K562 (cell line): Measurements from ENCODE around the gene RBM15. TPM values are rescaled to one million over a fixed set of nuclear protein-coding genes. Genes with fewer than 3 reads are reported as not detected.
A peak's percentile ranks its signal among the peaks of the same experiment; 100 is the strongest.

Source experiments
- ATAC-seq: fragments of 200-7000 bp; cut with Tn5 transposase; 3 replicates; pipeline ENCODE4 v1.9.1; 2020; ENCODE audit warnings: moderate library complexity
- BruUV-seq: library from RNA; stranded (reverse); fragments of 400-500 nt; replicated peaks from 2 replicates; lab custom pipeline; 2021; lab: Mats Ljungman, UMichigan
- CTCF ChIA-PET: fragments of 300-600 bp; formaldehyde crosslinking; extraction: SDS; loops from one replicate; lab custom pipeline; 2021; ENCODE audit warnings: low intra/inter-chr PET ratio; lab: Yijun Ruan, JAX
- POLR2A ChIA-PET: fragments of 300-600, 350-650 bp; sonication (Branson Sonifier 250); formaldehyde crosslinking; extraction: SDS; loops from one replicate; lab custom pipeline; 2021; ENCODE audit warnings: antibody characterized with exemption, inconsistent platforms; lab: Yijun Ruan, JAX
- DNase-seq, 4 experiments: peaks; one replicate each; pipeline versions ENCODE4 v3.0.0 to v3.0.0-alpha.2; 2011 to 2018; ENCODE audit warnings: low spot score in 3 of 4, mixed read lengths in 3 of 4; ENCODE audit errors: extremely low read depth in 1 of 4
- FAIRE-seq: peaks from 2 replicates; lab custom pipeline; 2011; peaks lifted over from hg19 to GRCh38; lab: Jason Lieb, UNC
- H2AFZ ChIP-seq: 2 replicates; pipeline ENCODE4 v1.6.0; 2011; ENCODE audit warnings: low read depth, low read length, control low read depth, inconsistent platforms
- H3K27ac ChIP-seq: fragments of 200-600 bp; 3 replicates; pipeline ENCODE4 v1.8.0; 2011; ENCODE audit warnings: low read depth, mild to moderate bottlenecking, control low read depth, inconsistent platforms, low read length, moderate library complexity, mixed read lengths; ENCODE audit errors: extremely low read depth
- H3K27me3 ChIP-seq, 2 experiments: fragments of 300-600 bp in 1 of 2; 2 replicates in 1 of 2; 3 replicates in 1 of 2; pipeline versions ENCODE4 v1.6.0 to v1.8.0; 2011; ENCODE audit warnings: inconsistent platforms in 2 of 2, low read length in 2 of 2, mild to moderate bottlenecking in 1 of 2, mixed read lengths in 1 of 2, moderate library complexity in 1 of 2; ENCODE audit not compliant: control insufficient read depth in 2 of 2, insufficient read depth in 2 of 2
- H3K36me3 ChIP-seq: fragments of 300-600 bp; 3 replicates; pipeline ENCODE4 v1.8.0; 2011; ENCODE audit warnings: mild to moderate bottlenecking, low read length, inconsistent platforms; ENCODE audit not compliant: control insufficient read depth, insufficient read depth
- H3K4me1 ChIP-seq, 2 experiments: fragments of 200-600 bp in 1 of 2; replicated peaks in 1 of 2; 2 replicates in 1 of 2; 3 replicates in 1 of 2; pipeline versions ENCODE4 v1.5.1 to v1.8.0; 2011; ENCODE audit warnings: inconsistent platforms in 2 of 2, low read length in 2 of 2, mild to moderate bottlenecking in 1 of 2, mixed read lengths in 1 of 2, moderate library complexity in 1 of 2; ENCODE audit not compliant: control insufficient read depth in 2 of 2, insufficient read depth in 2 of 2
- H3K4me2 ChIP-seq: 2 replicates; pipeline ENCODE4 v1.6.1; 2011; ENCODE audit warnings: low read length, control low read depth, inconsistent platforms, mixed read lengths; ENCODE audit not compliant: insufficient read depth
- H3K4me3 ChIP-seq: fragments of 200-600 bp; sonication (generic), shearing (Covaris generic); 2 replicates; pipeline ENCODE4 v1.5.1; 2016; ENCODE audit warnings: control low read depth, inconsistent platforms
- H3K79me2 ChIP-seq: fragments of 200-600 bp; 3 replicates; pipeline ENCODE4 v1.8.0; 2011; ENCODE audit warnings: low read length, inconsistent platforms; ENCODE audit not compliant: control insufficient read depth, insufficient read depth
- H3K9ac ChIP-seq, 2 experiments: 2 replicates each; pipeline versions ENCODE4 v1.6.0 to v1.6.1; 2011; ENCODE audit warnings: low read depth in 2 of 2, low read length in 2 of 2, control low read depth in 1 of 2, inconsistent platforms in 1 of 2, mild to moderate bottlenecking in 1 of 2, mixed read lengths in 1 of 2; ENCODE audit not compliant: insufficient read depth in 1 of 2
- H3K9me1 ChIP-seq: one replicate; pipeline ENCODE4 v1.6.0; 2011; ENCODE audit warnings: inconsistent platforms, mild to moderate bottlenecking, low read length, moderate library complexity; ENCODE audit not compliant: control insufficient read depth, insufficient read depth
- H3K9me3 ChIP-seq: replicated peaks from 2 replicates; pipeline ENCODE4 v1.5.1; 2011; ENCODE audit warnings: low read depth, low read length, inconsistent platforms; ENCODE audit not compliant: control insufficient read depth, insufficient read depth
- H4K20me1 ChIP-seq: replicated peaks from 2 replicates; pipeline ENCODE4 v1.6.1; 2011; ENCODE audit warnings: low read length, inconsistent platforms, mixed read lengths; ENCODE audit not compliant: control insufficient read depth, insufficient read depth
- NR2C2 ChIP-seq, 2 experiments: fragments of 200-800 bp in 1 of 2; sonication (Bioruptor generic) in 1 of 2; sonication (generic) in 1 of 2; formaldehyde crosslinking in 1 of 2; IDR thresholded peaks; 2 replicates each; pipeline versions ENCODE4 v1.6.1 to v1.8.0; 2016 to 2022; ENCODE audit warnings: mild to moderate bottlenecking in 1 of 2, missing compliant biosample characterization in 1 of 2, missing genetic modification characterization in 1 of 2, missing genetic modification reagents in 1 of 2
- PHTF2 ChIP-seq: fragments of 250-450 bp; sonication (Bioruptor Pico); IDR thresholded peaks from 2 replicates; pipeline ENCODE4 v1.5.0; 2021; ENCODE audit warnings: mild to moderate bottlenecking
- PURB ChIP-seq: sonication (generic); formaldehyde crosslinking; IDR thresholded peaks from 2 replicates; pipeline ENCODE4 v1.9.0; 2021; ENCODE audit warnings: low read depth, mild to moderate bottlenecking, missing genetic modification reagents
- RHOXF2B ChIP-seq: fragments of 250-450 bp; sonication (Bioruptor Pico); conservative IDR thresholded peaks from 2 replicates; pipeline ENCODE4 v1.5.1; 2021
- U2AF1 ChIP-seq: fragments of 200-400 bp; formaldehyde crosslinking; optimal IDR thresholded peaks from 2 replicates; pipeline ENCODE3; 2017; ENCODE audit warnings: mild to moderate bottlenecking, low read depth, low read length, moderate library complexity
- ZBTB17 ChIP-seq: fragments of 450-650 bp; formaldehyde crosslinking; IDR thresholded peaks from 2 replicates; pipeline ENCODE4 v1.4.0; 2020; ENCODE audit warnings: mild to moderate bottlenecking
- ZNF316 ChIP-seq: fragments of 450-650 bp; IDR thresholded peaks from 2 replicates; pipeline ENCODE4 v1.6.1; 2016
- ZNF431 ChIP-seq: sonication (generic); formaldehyde crosslinking; IDR thresholded peaks from 2 replicates; pipeline ENCODE4 v1.8.0; 2022; ENCODE audit warnings: mild to moderate bottlenecking, missing genetic modification reagents
- ZNF436 ChIP-seq: fragments of 250-450, 450-650 bp; sonication (Bioruptor Pico); formaldehyde crosslinking; IDR thresholded peaks from 2 replicates; pipeline ENCODE4 v1.7.0; 2020; ENCODE audit warnings: mild to moderate bottlenecking
- ZNF780A ChIP-seq: fragments of 250-450 bp; sonication (Bioruptor Pico); IDR thresholded peaks from 2 replicates; pipeline ENCODE4 v1.5.0; 2021; ENCODE audit warnings: mild to moderate bottlenecking
- ZZZ3 ChIP-seq: fragments of 450-650 bp; IDR thresholded peaks from 2 replicates; pipeline ENCODE4 v1.6.1; 2016; ENCODE audit warnings: antibody characterized with exemption, mild to moderate bottlenecking, moderate library complexity
- WGBS: fragments of 100-300 bp; shearing (Covaris generic); methylation state at CpG from one replicate; pipeline ENCODE4 v1.1.6; 2016; ENCODE audit warnings: low coverage, mixed read lengths; ENCODE audit not compliant: insufficient coverage; ENCODE audit errors: missing lambda C conversion rate; 5-methylcytosine and 5-hydroxymethylcytosine counted together
- in situ Hi-C: fragments of 300-500 bp; cut with MboI; formaldehyde crosslinking; loops from 4 replicates; pipeline ENCODE4 v1.15.0; 2018; ENCODE audit warnings: inconsistent platforms, mixed read lengths
- intact Hi-C: fragments of 100-400 bp; cut with micrococcal nuclease; formaldehyde crosslinking; loops from 2 replicates; pipeline ENCODE4 v1.14.2; 2022
- polyA plus RNA-seq, 8 experiments: library from polyadenylated mRNA; depleted of rRNA in 4 of 8; stranded (reverse) in 5 of 8; unstranded in 3 of 8; fragments of >200 nt; fragmentation: Nextera tagmentation in 2 of 8; fragmentation: Illumina TruSeq in 1 of 8; extraction: Ambion mirVana in 2 of 8; extraction: Trizol in 1 of 8; gene quantifications; 2 replicates each; pipeline versions ENCODE4 v1.2.1 to v1.2.3, GENCODE V29; 2011 to 2014; ENCODE audit warnings: inconsistent platforms in 1 of 8, missing spikeins in 1 of 8
- total RNA-seq, 7 experiments: library from RNA; depleted of rRNA in 6 of 7; stranded (reverse); fragments of >200 nt in 6 of 7; fragmentation: Illumina TruSeq in 2 of 7; extraction: Trizol in 2 of 7; gene quantifications; 2 replicates each; pipeline versions ENCODE4 v1.2.1 to v1.2.3, GENCODE V29; 2011 to 2021; ENCODE audit warnings: low replicate concordance in 1 of 7
- TF ChIP-seq, protein P1 (sequence below): IDR thresholded peaks from 2 replicates; pipeline ENCODE4 v1.6.1; 2014; ENCODE audit warnings: antibody characterized with exemption
- TF ChIP-seq, protein P2 (sequence below), 2 experiments: IDR thresholded peaks; 2 replicates each; pipeline ENCODE4 v1.6.1; 2012; ENCODE audit warnings: improper control_type of control experiment in 2 of 2, low read depth in 2 of 2, low read length in 2 of 2, borderline replicate concordance in 1 of 2
- TF ChIP-seq, protein P3 (sequence below): fragments of 450-650 bp; formaldehyde crosslinking; IDR thresholded peaks from 2 replicates; pipeline ENCODE4 v1.4.0; 2020; ENCODE audit warnings: mild to moderate bottlenecking, moderate library complexity

RBM15 gene
- total and polyA plus RNA-seq, 9 of the 15 experiments (the other 6 are each of a cell fraction or from before 2014, with no cell fraction given) = 2.4 to 63.4 (median 28.2) TPM

DNA sequence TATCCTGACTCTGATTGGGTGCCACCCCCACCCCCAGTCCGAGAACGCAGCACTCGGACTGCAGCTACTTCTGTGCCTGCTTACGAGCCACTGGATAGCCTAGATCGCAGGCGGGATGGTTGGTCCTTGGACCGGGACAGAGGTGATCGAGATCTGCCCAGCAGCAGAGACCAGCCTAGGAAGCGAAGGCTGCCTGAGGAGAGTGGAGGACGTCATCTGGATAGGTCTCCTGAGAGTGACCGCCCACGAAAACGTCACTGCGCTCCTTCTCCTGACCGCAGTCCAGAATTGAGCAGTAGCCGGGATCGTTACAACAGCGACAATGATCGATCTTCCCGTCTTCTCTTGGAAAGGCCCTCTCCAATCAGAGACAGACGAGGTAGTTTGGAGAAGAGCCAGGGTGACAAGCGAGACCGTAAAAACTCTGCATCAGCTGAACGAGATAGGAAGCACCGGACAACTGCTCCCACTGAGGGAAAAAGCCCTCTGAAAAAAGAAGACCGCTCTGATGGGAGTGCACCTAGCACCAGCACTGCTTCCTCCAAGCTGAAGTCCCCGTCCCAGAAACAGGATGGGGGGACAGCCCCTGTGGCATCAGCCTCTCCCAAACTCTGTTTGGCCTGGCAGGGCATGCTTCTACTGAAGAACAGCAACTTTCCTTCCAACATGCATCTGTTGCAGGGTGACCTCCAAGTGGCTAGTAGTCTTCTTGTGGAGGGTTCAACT is 2.1 kb downstream of the RBM15 start:
- POLR2A ChIA-PET = interaction anchor here (0.8 to 4.0 kb wide), 4 partner anchors 8 to 97 kb away, joined by 3 to 74 read pairs (median 4); no protein-coding TSS in a partner anchor
- peak; percentile 53 to 83 (median 55) for DNase-seq
- peaks cover 64% of the 10 kb centered on the region for H4K20me1 ChIP-seq
- no peak for TF ChIP-seq RHOXF2B
- TF ChIP-seq ZZZ3 = no peak
- TF ChIP-seq, protein P1, sequence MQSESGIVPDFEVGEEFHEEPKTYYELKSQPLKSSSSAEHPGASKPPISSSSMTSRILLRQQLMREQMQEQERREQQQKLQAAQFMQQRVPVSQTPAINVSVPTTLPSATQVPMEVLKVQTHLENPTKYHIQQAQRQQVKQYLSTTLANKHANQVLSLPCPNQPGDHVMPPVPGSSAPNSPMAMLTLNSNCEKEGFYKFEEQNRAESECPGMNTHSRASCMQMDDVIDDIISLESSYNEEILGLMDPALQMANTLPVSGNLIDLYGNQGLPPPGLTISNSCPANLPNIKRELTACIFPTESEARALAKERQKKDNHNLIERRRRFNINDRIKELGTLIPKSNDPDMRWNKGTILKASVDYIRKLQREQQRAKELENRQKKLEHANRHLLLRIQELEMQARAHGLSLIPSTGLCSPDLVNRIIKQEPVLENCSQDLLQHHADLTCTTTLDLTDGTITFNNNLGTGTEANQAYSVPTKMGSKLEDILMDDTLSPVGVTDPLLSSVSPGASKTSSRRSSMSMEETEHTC = no peak
- TF ChIP-seq, protein P2, sequence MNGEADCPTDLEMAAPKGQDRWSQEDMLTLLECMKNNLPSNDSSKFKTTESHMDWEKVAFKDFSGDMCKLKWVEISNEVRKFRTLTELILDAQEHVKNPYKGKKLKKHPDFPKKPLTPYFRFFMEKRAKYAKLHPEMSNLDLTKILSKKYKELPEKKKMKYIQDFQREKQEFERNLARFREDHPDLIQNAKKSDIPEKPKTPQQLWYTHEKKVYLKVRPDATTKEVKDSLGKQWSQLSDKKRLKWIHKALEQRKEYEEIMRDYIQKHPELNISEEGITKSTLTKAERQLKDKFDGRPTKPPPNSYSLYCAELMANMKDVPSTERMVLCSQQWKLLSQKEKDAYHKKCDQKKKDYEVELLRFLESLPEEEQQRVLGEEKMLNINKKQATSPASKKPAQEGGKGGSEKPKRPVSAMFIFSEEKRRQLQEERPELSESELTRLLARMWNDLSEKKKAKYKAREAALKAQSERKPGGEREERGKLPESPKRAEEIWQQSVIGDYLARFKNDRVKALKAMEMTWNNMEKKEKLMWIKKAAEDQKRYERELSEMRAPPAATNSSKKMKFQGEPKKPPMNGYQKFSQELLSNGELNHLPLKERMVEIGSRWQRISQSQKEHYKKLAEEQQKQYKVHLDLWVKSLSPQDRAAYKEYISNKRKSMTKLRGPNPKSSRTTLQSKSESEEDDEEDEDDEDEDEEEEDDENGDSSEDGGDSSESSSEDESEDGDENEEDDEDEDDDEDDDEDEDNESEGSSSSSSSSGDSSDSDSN (IDR thresholded peaks at IDR 0.05; ENCODE audit: borderline replicate concordance in 1 of 2, low read depth in 2 of 2, low read length in 2 of 2) = peak in 1 of 2 experiments; percentile 81; a peak in 1 of 4 replicates
- TF ChIP-seq ZNF436 (CRISPR knock-in tag) = no peak
- no peak for TF ChIP-seq ZNF780A (CRISPR knock-in tag)
- peak; percentile 27 for TF ChIP-seq ZNF316
- TF ChIP-seq PURB = no peak
- TF ChIP-seq U2AF1 = no peak
- TF ChIP-seq, protein P3, sequence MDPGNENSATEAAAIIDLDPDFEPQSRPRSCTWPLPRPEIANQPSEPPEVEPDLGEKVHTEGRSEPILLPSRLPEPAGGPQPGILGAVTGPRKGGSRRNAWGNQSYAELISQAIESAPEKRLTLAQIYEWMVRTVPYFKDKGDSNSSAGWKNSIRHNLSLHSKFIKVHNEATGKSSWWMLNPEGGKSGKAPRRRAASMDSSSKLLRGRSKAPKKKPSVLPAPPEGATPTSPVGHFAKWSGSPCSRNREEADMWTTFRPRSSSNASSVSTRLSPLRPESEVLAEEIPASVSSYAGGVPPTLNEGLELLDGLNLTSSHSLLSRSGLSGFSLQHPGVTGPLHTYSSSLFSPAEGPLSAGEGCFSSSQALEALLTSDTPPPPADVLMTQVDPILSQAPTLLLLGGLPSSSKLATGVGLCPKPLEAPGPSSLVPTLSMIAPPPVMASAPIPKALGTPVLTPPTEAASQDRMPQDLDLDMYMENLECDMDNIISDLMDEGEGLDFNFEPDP (CRISPR knock-in tag) = no peak
- no peak for TF ChIP-seq PHTF2
- no peak for TF ChIP-seq ZNF431 (CRISPR knock-in tag)
- TF ChIP-seq NR2C2 (CRISPR knock-in tag; IDR thresholded peaks at IDR 0.05) = peak; percentile 24; the same call in 1 of the 2 replicates
- no peak for TF ChIP-seq NR2C2 (tag; IDR thresholded peaks at IDR 0.05)
- 0 out of 2 replicates have a peak, but pooled peaks have one; percentile 19 for TF ChIP-seq ZBTB17 (CRISPR knock-in tag)

More for the DNA sequence above, 2.1 kb downstream of the RBM15 start:
- no peaks in the 10 kb centered on the region for H3K27me3 ChIP-seq
- peak overlapping the region; percentile 82 for H3K4me3 ChIP-seq
- WGBS = 2% methylated on average over 27 of the region's 27 CpGs
- intact Hi-C loops = no loop called here
- peaks cover 4% of the 10 kb centered on the region for H3K9me1 ChIP-seq
- no peaks in the 10 kb centered on the region for H3K9me3 ChIP-seq
- peak overlapping the region; percentile 99 to 100 for H3K9ac ChIP-seq
- no peak overlapping the region for H2AFZ ChIP-seq
- CTCF ChIA-PET = interaction anchor here (0.6 kb wide), 1 partner anchor 42 kb away, joined by 4 read pairs; no protein-coding TSS in a partner anchor
- no TSS peak for BruUV-seq
- H3K27ac ChIP-seq = peak overlapping the region; percentile 94; the same call in 2 of the 3 replicates
- peak; percentile 85 for FAIRE-seq
- H3K36me3 ChIP-seq = peaks cover 63% of the 10 kb centered on the region
- peak overlapping the region; percentile 87 for H3K4me2 ChIP-seq
- in situ Hi-C loops = no loop called here
- peaks cover 86% of the 10 kb centered on the region for H3K79me2 ChIP-seq
- peak; percentile 13 for ATAC-seq
- peaks cover 35 to 48% of the 10 kb centered on the region in 2 experiments for H3K4me1 ChIP-seq
